Epithelial cell of esophagus (primary cell): ENCODE measurements around the gene MAJIN.

Experiments
- DNase-seq: peaks from one replicate; pipeline ENCODE4 v3.0.0; 2010; ENCODE audit warnings: low read depth
- H3K4me3 ChIP-seq: 2 replicates; pipeline ENCODE4 v1.5.1; 2011; ENCODE audit warnings: mild to moderate bottlenecking, low read length, control low read depth
- TF ChIP-seq, protein P1 (sequence below): IDR thresholded peaks from 2 replicates; pipeline ENCODE4 v1.5.1; 2011; ENCODE audit warnings: low read depth, mild to moderate bottlenecking, low read length, control low read depth, inconsistent platforms; ENCODE audit not compliant: insufficient read depth; ENCODE audit errors: missing control alignments

Gene MAJIN

DNA sequence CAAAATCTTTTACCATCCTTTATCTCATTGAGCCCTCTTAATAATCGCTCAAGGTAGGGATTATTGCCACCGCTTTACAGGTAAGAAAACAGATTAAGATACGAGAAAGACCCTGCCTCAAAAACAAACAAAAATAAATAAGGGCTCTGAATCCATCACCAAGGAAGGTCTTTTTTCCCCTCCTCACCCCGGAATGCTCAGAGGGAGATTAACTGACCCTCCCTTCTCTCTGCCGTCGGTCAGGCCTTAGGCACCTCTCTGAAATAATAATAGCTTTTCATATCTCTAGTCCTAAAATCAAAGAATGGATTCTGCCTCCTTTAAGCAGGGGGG, 54.3 kb downstream of the MAJIN start:
- no peak for DNase-seq
- TF ChIP-seq, protein P1, sequence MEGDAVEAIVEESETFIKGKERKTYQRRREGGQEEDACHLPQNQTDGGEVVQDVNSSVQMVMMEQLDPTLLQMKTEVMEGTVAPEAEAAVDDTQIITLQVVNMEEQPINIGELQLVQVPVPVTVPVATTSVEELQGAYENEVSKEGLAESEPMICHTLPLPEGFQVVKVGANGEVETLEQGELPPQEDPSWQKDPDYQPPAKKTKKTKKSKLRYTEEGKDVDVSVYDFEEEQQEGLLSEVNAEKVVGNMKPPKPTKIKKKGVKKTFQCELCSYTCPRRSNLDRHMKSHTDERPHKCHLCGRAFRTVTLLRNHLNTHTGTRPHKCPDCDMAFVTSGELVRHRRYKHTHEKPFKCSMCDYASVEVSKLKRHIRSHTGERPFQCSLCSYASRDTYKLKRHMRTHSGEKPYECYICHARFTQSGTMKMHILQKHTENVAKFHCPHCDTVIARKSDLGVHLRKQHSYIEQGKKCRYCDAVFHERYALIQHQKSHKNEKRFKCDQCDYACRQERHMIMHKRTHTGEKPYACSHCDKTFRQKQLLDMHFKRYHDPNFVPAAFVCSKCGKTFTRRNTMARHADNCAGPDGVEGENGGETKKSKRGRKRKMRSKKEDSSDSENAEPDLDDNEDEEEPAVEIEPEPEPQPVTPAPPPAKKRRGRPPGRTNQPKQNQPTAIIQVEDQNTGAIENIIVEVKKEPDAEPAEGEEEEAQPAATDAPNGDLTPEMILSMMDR, result no peak
- peak overlapping the region; percentile 98 for H3K4me3 ChIP-seq

DNA sequence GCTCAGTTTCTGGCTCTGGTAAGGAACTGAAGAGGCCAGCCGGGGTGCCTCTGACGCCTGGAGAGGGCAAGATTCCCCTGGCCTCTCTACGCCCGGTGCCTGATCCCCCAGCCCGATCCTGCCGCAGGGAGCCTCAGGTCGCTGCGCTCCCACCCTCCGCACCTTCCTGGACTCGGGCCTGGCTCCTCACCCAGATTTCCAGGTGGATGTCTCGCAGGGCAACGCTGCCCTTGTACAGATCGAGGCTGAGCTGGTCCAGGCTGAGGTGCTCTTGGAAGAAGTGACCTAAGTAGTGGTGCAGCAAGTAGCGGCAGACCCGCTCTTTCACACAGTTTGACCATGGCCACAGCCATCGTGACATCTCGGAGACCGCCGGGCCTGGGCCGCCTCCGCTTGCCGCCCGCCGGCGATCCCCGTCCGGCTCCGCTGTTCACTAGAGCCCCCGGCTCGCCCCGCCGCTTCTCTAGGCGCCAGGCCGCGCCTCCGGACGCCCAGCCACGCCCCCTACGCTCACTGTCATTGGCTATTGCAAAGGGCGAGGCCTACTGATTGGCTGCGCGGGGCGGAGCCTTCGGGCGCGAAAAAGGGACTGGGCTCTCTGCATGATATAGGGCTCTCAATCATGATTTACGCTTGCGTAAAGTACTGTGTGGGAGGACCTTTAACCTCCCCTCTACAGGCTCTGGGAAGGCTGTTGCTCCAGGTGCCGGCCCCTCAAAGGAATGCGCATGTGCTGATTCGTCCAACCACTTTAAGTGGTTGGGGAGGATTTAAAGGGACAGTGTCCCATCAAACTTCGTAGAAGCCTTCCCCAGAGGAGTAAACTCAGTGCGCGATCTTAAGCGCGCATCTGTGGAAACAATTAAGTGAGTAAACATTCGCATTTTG, 54.9 kb downstream of the MAJIN start, which contains the start of gene ATG2A:
Gene ATG2A, minus strand, starts transcription at position 435 of the 888 bp plus-strand sequence. Its CDS starts 74 bp downstream, at position 361.
- DNase-seq, result peak; percentile 100
- peak within 1 kb of the TSS; percentile 98 for H3K4me3 ChIP-seq
- TF ChIP-seq, protein P1, result no peak

DNA sequence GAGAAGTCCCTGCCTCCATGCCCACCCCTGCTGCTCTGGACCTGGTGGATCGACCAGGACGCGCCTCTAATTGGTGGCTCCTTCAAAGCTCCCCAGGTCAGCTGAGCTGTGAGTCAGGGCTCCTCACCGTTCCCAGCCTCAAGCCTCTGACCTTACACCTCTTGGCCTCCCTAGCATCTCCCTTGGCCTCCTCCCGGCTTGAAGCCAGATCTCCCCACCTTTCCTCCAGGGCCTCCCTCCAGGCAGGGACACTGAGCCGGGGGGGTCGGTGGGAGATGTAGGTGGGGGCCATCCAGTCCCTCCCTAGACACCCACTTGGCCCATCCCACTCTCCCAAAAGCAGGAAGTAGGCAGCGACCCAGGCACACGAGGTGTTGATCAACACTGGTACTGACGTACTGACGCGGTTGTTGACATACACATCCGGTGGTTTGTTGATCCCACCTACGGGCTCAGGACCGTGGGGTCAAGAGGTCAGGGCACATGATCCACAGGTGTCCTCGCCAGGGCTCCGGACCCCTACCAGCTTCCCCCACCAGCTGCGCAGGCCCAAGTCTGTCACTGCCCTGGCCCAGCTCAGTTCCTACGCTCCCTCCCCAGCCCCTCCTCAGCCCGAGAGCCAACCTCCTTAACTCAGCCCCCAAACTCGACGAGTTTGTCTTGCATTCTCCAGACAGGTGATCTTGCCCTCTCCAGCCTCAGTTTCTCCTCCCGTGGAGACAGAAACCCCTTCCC, 55.7 kb downstream of the MAJIN start:
- TF ChIP-seq, protein P1, result no peak
- DNase-seq, result peak; percentile 51
- peak overlapping the region; percentile 98 for H3K4me3 ChIP-seq

DNA sequence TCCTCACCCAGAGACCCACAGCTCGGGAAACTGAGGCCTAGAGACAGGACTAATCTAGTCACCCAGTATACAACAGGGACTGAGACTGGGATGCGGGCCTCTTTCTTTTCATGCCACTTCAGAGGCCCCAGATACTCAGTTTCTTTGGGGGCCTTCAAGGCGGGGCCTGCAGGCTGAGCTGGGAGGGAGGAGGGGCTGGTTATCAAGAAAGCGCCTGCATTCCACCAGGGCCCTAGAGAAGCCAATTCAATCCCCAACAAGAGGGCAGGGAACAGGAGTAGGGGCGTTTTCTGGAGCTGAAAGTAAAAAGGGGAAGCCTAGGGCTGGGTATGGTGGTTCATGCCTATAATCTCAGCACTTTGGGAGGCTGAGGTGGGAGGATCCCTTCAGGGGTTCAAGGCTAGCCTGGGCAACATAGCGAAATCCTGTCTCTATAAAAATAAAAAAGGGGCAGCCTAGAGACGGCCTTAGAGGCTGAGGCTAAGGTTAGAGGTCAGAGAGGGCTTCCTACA, 56.5 kb downstream of the MAJIN start:
- TF ChIP-seq, protein P1, result no peak
- H3K4me3 ChIP-seq, result peak overlapping the region; percentile 98
- no peak for DNase-seq

DNA sequence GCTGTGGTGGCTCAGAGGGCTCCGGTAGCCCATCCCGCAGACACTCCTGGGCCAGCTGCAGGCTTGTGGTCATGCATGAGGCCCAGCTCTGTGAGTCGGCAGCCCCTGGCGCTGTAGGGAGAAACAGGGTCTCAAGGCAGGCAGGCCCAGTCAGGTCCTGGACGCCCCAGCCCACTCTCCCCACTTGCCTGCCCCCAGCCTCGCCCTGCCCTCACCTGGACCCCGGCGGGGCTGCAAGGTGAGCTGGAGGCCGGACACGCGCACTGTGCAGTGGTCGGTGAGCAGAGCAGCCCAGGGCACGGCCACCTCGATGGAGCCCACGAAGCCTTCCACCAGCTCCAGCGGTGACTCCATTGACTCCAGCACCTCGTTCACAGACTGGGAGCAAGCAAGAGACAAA, 57.8 kb downstream of the MAJIN start:
- H3K4me3 ChIP-seq, result no peak overlapping the region
- DNase-seq, result no peak
- TF ChIP-seq, protein P1, result no peak

DNA sequence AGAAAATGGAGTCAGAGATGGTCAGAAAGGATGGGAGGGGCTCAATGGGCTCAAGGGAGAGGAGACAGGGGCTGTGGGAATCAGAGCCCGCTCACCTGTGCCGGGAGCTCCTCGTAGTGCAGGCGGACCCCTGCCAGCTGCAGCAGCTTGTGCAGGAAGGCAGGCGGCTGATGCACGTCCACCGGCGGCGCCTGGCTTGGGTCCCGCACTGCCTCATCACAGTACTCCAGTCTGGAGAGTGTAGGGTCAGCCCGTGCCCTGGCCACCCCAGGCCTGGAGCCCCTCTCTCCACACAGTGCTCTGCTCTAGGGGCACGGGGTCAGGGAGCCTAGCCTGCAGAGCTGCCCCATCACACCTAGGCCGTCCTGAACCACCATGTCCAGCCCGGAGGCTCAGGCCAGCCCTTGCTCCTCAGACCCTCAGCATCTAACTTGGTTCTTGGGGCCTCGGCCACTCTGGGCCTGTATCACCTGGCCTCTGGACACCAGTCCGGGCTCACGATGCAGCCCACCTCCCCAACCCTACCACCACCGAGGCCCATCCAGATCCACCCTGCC, 58.7 kb downstream of the MAJIN start:
- DNase-seq, result no peak
- H3K4me3 ChIP-seq, result no peak overlapping the region
- TF ChIP-seq, protein P1, result no peak
